ENCODE measurements around the gene MDGA2. TPM values are rescaled to one million over a fixed set of nuclear protein-coding genes. Genes with fewer than 3 reads are reported as not detected.

MDGA2 gene
- total RNA-seq, 1 experiment from 2014 or later = not detected

GRCh38 chr14:47557894-47558293 lies 117.5 kb downstream of the MDGA2 start:
- Histone ChIP-seq H2AFZ (ENCODE audit: low read depth, low read length, poor library complexity, severe bottlenecking) (no peak overlapping the region), H3K4me1 (ENCODE audit: control insufficient read depth in 1 of 2, insufficient read depth in 2 of 2, low read length in 2 of 2) (no peaks in the 10 kb centered on the region), H3K79me2 (ENCODE audit: insufficient read depth, low read length) (no peaks in the 10 kb centered on the region), H3K27me3 (ENCODE audit: insufficient read depth, low read length) (no peaks in the 10 kb centered on the region), H3K9me3 (ENCODE audit: control insufficient read depth in 1 of 2, insufficient read depth in 1 of 2, low read depth in 1 of 2, low read length in 2 of 2) (no peaks in the 10 kb centered on the region), H3K9ac (ENCODE audit: low read length) (no peak overlapping the region), H3K27ac (ENCODE audit: low read depth, low read length) (no peak overlapping the region), H3K36me3 (ENCODE audit: control insufficient read depth in 1 of 2, insufficient read depth in 2 of 2, low read length in 2 of 2) (no peaks in the 10 kb centered on the region), H4K20me1 (ENCODE audit: insufficient read depth) (no peaks in the 10 kb centered on the region), H3K4me2 (ENCODE audit: low read length) (no peak overlapping the region), H3K4me3 (replicated peaks in 1 of 2; ENCODE audit: low read depth in 1 of 2, low read length in 2 of 2) (no peak overlapping the region), H3K9me2 (ENCODE audit: insufficient read depth) (no peaks in the 10 kb centered on the region)
- TF ChIP-seq ZBTB33 (IDR thresholded peaks at IDR 0.05; ENCODE audit: extremely low read depth, insufficient replicate concordance, low read length) (no peak), ELF1 (IDR thresholded peaks at IDR 0.05; ENCODE audit: borderline replicate concordance, low read depth) (no peak), EZH2 (IDR thresholded peaks at IDR 0.05) (no peak), SP1 (IDR thresholded peaks at IDR 0.05; ENCODE audit: low read depth) (no peak), CBX3 (IDR thresholded peaks at IDR 0.05; ENCODE audit: low read depth) (no peak), CTCF (IDR thresholded peaks at IDR 0.05 in 2 of 3, conservative IDR thresholded peaks at IDR 0.05 in 1 of 3; ENCODE audit: borderline replicate concordance in 1 of 3, insufficient read depth in 1 of 3, low read depth in 2 of 3, low read length in 2 of 3) (no peak), POLR2A (IDR thresholded peaks at IDR 0.05; ENCODE audit: borderline replicate concordance, extremely low read depth, insufficient read depth, insufficient read length) (no peak), POLR2AphosphoS5 (IDR thresholded peaks at IDR 0.05; ENCODE audit: low read depth, low read length) (no peak), REST (IDR thresholded peaks at IDR 0.05; ENCODE audit: low read depth) (no peak)
- TF ChIP-seq, protein P1, sequence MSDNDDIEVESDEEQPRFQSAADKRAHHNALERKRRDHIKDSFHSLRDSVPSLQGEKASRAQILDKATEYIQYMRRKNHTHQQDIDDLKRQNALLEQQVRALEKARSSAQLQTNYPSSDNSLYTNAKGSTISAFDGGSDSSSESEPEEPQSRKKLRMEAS (IDR thresholded peaks at IDR 0.05) = no peak
- TF ChIP-seq, protein P2, sequence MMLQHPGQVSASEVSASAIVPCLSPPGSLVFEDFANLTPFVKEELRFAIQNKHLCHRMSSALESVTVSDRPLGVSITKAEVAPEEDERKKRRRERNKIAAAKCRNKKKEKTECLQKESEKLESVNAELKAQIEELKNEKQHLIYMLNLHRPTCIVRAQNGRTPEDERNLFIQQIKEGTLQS (IDR thresholded peaks at IDR 0.05) = no peak
- ChIA-PET CTCF (no interaction called here), POLR2A (no interaction called here), RAD21 (ENCODE audit: low non-redundant PET in 1 of 2, low total read pairs in 2 of 2, uncharacterized antibody in 2 of 2, unreplicated experiment in 2 of 2) (no interaction called here)
- DNase-seq (ENCODE audit: low read depth, low spot score) (no peak), ATAC-seq (no peak)
- no TSS peak for BruUV-seq (replicated peaks)
- intact Hi-C loops (cut with micrococcal nuclease) = no loop called here
